Measurements from ENCODE around the gene IL17REL.

DNA sequence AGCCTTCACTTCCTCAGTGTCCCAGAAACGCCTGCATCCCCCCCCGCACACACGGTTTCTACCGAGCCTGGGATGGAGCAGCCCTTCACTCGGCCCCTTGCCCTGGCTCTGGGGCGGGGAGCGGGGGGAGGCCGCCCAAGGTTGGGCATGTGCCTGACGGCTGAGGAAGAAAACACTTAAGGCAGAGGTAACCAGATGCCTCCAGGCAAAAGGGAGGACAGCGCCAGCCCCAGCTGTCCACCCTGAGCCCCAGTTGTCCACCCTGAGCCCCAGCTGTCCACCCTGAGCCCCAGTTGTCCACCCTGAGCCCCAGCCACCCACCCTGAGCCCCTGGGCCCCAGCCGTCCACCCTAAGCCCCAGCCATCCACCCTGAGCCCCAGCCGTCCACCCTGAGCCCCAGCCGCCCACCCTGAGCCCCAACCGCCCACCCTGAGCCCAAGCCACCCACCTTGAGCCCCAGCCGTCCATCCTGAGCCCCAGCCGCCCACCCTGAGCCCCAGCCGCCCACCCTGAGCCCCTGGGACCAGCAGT lies 49.3 kb upstream of the IL17REL start:
- no peak for TF ChIP-seq EZH2 (IDR thresholded peaks at IDR 0.05; ENCODE audit: borderline replicate concordance, low read length)
- TF ChIP-seq, protein P1, sequence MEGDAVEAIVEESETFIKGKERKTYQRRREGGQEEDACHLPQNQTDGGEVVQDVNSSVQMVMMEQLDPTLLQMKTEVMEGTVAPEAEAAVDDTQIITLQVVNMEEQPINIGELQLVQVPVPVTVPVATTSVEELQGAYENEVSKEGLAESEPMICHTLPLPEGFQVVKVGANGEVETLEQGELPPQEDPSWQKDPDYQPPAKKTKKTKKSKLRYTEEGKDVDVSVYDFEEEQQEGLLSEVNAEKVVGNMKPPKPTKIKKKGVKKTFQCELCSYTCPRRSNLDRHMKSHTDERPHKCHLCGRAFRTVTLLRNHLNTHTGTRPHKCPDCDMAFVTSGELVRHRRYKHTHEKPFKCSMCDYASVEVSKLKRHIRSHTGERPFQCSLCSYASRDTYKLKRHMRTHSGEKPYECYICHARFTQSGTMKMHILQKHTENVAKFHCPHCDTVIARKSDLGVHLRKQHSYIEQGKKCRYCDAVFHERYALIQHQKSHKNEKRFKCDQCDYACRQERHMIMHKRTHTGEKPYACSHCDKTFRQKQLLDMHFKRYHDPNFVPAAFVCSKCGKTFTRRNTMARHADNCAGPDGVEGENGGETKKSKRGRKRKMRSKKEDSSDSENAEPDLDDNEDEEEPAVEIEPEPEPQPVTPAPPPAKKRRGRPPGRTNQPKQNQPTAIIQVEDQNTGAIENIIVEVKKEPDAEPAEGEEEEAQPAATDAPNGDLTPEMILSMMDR (IDR thresholded peaks at IDR 0.05; ENCODE audit: low read length), result no peak

Measured in OCI-LY1 (cell line).